ENCODE measurements around the gene CERS6.

DNA sequence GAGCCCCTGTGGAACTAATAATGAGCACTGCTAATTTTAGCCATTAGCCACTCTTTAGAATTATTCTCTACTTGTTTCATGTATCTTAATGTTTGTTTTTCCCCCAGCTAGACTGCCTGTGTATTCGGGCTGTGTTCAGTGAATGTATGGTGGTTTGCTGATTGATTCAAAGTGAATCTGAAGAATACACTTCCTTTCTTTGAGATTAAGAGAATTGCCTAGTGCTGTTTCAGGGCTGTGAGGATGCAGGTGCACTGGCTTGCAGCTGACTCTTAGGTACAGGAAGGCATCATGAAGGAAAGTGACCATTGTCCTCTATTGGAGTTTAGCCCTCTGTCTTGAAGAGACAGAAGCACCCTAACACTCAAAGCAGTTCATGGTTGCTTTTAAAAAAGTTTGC is 138.7 kb downstream of the CERS6 start:
- TF ChIP-seq POLR2A (IDR thresholded peaks at IDR 0.05; ENCODE audit: low read depth), result no peak
- TF ChIP-seq, protein P1, sequence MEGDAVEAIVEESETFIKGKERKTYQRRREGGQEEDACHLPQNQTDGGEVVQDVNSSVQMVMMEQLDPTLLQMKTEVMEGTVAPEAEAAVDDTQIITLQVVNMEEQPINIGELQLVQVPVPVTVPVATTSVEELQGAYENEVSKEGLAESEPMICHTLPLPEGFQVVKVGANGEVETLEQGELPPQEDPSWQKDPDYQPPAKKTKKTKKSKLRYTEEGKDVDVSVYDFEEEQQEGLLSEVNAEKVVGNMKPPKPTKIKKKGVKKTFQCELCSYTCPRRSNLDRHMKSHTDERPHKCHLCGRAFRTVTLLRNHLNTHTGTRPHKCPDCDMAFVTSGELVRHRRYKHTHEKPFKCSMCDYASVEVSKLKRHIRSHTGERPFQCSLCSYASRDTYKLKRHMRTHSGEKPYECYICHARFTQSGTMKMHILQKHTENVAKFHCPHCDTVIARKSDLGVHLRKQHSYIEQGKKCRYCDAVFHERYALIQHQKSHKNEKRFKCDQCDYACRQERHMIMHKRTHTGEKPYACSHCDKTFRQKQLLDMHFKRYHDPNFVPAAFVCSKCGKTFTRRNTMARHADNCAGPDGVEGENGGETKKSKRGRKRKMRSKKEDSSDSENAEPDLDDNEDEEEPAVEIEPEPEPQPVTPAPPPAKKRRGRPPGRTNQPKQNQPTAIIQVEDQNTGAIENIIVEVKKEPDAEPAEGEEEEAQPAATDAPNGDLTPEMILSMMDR (IDR thresholded peaks at IDR 0.05), result no peak
- no peak for TF ChIP-seq POLR2AphosphoS5 (IDR thresholded peaks at IDR 0.05)
- TF ChIP-seq EP300 (IDR thresholded peaks at IDR 0.05), result no peak

Measured in esophagus muscularis mucosa (tissue), 4 donors.